HG03103 (cell line): ENCODE measurements around the gene DENND4B.

Experiments
- ATAC-seq: cut with Tn5 transposase; IDR thresholded peaks from one replicate; pipeline ENCODE4 v1.9.1; 2021; ENCODE audit warnings: low read depth; ENCODE audit not compliant: unreplicated experiment

The DENND4B gene

GRCh38 chr1:153973071-153973470 is 26.6 kb upstream of the DENND4B start:
- ATAC-seq: no peak

GRCh38 chr1:153970346-153970745 is 23.8 kb upstream of the DENND4B start:
- ATAC-seq: no peak

- no peak for ATAC-seq
Observed at GRCh38 chr1:153968972-153969371, 22.5 kb upstream of the DENND4B start.

- no peak for ATAC-seq
Observed at GRCh38 chr1:153968408-153968807, 21.9 kb upstream of the DENND4B start.

- ATAC-seq: no peak
Observed at GRCh38 chr1:153968000-153968363, 21.5 kb upstream of the DENND4B start.

GRCh38 chr1:153967107-153967999 is 20.8 kb upstream of the DENND4B start, which contains the start of gene CREB3L4:
Gene CREB3L4 (plus strand): TSS chr1:153967902. CDS start chr1:153968526, 624 bp downstream.
- peak; percentile 48 for ATAC-seq

GRCh38 chr1:153963850-153964331 is 17.4 kb upstream of the DENND4B start:
- ATAC-seq: peak; percentile 5

- peak; percentile 37 for ATAC-seq
Observed at GRCh38 chr1:153963030-153963849, 16.7 kb upstream of the DENND4B start, which contains the start of gene SLC39A1. Gene SLC39A1 (minus strand): TSS chr1:153963537. CDS start chr1:153962715, 822 bp downstream.

- no peak for ATAC-seq
Observed at GRCh38 chr1:153962088-153963029, 15.8 kb upstream of the DENND4B start.

GRCh38 chr1:153961421-153961820 is 14.9 kb upstream of the DENND4B start:
- no peak for ATAC-seq

GRCh38 chr1:153960206-153960605 is 13.7 kb upstream of the DENND4B start:
- no peak for ATAC-seq

GRCh38 chr1:153959454-153959853 is 12.9 kb upstream of the DENND4B start:
- no peak for ATAC-seq

GRCh38 chr1:153958961-153959260 is 12.4 kb upstream of the DENND4B start:
- ATAC-seq: no peak

GRCh38 chr1:153958111-153958960 is 11.8 kb upstream of the DENND4B start, which contains the start of gene CRTC2:
Gene CRTC2 (minus strand): TSS chr1:153958612. CDS start chr1:153958497, 115 bp downstream.
- ATAC-seq: peak; percentile 72

- ATAC-seq: no peak
Observed at GRCh38 chr1:153957744-153958110, 11.2 kb upstream of the DENND4B start.

GRCh38 chr1:153956997-153957715 is 10.6 kb upstream of the DENND4B start:
- ATAC-seq: no peak

- ATAC-seq: no peak
Observed at GRCh38 chr1:153954826-153955225, 8.3 kb upstream of the DENND4B start.

GRCh38 chr1:153953859-153954365 is 7.4 kb upstream of the DENND4B start:
- ATAC-seq: no peak
